Central memory CD4-positive, alpha-beta T cell (primary cell): ENCODE data around the gene CUX1.

ENCODE experiments used
- DNase-seq: peaks from one replicate; pipeline ENCODE4 v3.0.0; 2022

Gene CUX1

DNA sequence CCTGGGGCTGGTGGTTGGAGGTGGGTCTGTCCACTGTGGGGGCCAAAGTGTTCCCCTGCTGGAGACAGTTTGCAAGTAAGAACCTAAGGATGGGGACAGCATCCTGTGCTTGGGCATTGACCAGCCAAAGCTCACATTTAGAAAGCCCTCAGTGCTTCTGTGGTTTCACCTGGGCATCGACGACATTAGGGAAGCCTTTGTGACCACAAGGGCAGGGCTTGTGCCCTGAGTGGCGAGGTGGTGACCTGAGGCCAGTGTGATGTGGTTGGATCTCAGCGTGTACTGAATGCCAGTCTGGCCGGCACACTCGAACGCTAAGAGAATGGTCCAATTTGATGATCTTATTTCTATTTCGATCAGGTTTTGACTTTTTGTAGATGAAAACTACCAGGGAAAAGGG, 437.1 kb downstream of the CUX1 start:
- no peak for DNase-seq

DNA sequence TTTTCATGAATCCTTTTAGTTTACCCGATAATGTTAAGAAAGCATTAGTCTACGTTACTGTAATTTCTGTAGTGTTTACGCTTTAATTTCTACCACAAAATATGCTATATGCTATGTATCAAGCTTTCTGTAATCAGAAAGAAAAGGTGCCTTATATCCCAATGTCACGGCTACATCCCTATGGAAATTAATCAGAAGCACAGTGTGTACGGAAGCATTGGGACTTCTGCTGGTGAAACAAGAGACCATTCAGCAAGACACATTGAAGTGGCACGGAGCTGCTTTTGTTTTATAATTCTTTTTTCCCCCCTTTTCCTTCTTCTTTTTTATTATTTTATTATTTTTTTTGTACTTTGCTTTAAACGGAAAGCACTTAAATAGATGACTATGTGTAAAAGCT, 438.1 kb downstream of the CUX1 start:
- DNase-seq, result no peak

DNA sequence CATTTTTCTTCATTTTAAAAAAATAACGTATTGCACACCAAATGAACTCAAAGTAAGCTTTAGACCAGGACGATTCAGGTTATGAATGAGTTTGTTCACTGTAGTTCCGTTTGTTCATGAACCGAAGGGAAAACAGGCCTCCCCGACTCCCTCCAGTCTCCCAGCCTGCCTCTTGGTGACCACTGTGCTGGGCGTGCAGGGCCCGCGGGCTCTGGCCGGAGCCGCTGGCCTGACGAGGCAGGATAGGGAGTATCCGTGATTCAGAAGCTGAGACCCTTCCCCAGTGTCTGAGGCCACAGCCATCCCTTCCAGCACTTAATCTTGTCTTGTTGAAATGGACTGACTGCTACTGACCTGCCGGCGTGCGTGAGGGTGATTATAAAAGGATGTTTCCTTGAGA, 438.5 kb downstream of the CUX1 start:
- no peak for DNase-seq

DNA sequence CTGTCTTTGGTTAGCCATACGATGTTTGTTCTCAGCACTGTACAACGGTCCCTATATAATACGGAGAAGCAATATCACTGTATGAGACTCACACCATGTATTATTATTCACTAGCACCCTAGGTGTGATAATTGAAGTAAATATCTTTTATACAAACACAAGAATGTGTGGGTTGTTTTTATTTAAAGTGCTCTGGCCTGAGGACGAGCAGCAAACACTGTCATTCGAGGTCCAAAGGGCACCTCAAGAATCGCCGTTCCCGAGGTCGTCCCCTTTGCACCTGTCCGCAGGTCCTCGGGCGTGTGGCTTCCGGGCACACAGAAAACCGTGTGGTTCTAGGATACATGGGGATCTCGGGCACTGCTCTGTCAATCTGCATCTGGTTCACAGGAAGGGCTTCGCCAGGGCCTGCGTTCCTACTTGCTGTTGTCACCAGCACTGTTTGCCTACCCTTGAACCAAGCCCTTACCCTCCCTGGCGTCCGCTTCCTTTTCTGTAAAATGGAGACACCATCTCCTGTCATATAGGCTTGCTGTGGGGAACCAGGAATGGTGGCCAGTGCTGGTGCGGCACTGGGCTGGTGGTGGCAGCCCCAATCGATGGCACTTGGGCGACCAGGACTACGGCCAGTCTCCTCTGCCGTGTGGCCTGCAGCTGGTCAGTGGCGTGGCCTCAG, 440.8 kb downstream of the CUX1 start:
- no peak for DNase-seq

DNA sequence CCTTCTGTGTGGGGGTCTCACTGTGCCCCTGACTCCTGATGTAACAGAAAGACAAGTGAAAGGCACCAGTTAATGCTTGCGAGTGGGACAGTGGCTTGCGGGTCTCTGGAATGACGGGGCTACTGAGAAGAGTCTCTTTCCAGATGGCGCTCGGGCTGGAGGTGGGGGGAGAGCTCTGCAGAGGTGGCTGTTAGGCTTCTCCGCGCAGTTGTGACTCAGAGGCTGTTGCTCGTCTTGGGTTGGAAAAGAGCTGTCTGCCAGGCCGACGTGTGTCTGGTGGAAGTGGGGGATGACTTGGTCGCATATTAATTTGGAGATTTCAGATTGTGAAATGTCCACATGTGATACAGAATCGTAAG, 441.3 kb downstream of the CUX1 start:
- DNase-seq, result no peak

DNA sequence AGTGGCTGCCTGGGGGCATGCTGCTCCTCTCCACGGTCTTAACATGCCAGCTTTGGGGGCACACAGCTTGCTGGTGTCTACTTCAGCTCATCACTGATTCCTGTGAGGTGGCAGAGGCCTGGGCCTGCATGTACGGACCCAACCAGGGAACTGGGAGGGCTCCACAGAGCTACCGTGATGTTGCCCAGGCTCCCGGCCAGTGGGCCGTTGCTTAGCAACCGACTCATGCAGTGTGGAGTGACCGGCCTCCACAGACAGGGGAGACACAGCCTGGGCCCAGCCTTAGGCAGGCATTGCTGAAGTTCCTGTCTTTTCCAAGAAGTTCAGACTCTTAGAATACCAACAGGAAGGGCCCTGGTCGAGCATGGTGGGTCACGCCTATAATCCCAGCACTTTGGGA, 443.4 kb downstream of the CUX1 start:
- DNase-seq, result no peak

DNA sequence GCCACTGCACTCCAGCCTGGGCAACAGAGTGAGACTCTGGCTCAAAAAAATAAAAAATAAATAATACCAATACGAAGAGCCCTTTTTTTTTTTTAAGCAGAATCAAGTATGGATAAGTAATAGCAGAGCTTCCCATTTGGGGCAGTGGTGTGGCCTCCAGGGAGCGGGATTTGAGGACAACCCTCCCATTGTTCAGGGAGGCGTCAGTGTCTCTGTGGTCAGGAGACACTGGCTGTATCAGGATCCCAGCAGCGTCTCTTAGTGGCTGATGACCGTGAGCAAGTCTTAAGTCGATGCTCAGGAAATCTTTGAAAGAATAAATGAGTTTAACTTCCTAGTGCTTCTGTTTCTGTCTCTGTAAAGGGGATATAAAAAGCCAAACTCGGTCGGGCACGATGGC, 444.0 kb downstream of the CUX1 start:
- DNase-seq, result no peak

DNA sequence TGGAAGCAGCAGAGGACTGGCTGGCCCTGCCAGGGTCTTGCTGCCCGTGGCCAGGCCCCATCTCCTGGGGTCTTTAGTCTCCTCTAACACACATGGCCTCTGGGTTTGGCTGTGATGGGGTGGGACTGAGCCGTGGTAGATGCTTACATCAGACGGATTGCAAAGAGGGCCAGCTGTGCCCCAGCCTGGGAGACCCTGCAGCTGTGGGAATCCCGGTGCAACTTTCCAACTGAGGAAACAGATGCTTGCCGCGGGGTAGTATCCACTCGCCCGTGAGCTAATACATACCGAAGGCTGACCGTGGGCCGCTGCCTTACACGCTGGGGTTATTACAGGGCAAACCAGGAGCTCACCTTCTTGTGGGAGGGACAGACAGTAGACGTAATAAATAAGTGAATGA, 445.1 kb downstream of the CUX1 start:
- no peak for DNase-seq

DNA sequence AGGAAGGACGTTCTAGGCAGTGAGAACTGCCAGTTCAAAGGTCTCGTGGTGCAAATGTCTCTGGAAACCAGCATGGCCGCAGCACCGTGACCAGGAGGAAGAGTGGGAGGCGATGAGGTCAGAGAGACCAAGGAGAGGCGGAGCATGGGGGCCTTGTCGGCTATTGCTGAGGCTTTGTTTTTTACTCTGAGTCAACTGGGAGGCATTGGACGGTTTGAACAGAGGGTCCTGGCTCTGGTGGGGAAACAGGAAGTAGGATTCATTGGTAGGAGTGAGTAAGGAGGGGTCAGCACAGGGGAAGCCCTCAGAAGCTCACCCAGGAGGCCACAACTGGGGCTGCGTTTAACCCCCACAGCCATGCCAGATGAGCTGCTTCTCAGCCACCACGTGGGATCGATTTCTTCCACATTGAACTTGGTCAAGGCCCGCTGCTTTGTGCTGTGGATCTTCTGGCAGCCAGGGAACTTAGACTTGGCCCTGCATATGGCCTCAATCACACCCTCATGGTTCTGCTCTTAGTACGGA, 447.0 kb downstream of the CUX1 start:
- DNase-seq, result no peak

DNA sequence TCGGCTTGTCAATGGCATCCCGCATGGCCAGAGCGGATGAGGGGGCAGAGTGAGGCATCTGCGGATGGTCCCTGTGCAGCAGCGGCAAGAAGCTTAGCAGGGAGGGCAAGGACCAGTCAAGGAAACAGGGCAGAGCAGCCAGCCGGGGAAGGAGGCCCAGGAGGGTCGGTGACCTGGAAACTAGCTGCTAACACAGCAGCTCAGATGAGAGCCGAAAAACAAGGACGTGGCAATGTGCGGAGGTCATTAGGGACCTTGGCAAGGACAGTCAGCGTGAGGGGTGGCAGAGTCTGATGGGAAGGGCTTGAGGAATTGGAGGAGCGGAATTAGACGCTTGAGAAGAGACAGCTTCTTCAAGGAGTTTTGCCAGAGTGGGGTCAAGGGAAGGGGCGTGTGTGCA, 449.1 kb downstream of the CUX1 start:
- no peak for DNase-seq

DNA sequence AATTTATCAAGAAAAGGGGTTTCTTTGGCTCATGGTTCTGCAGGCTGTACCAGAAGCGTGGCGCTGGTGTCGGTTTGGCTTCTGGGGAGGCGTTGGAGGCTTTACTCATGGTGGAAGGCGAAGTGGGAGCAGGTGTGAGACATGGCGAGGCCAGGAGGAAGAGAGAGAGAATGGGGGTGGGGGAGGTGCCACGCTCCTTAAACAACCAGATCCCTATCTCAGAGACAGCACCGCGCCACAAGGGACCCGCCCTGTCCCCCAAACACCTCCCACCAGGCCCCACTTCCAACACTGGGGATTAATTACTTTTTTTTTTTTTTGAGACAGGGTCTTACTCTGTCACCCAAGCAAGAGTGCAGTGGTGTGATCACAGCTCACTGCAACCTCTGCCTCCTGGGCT, 451.2 kb downstream of the CUX1 start:
- no peak for DNase-seq

DNA sequence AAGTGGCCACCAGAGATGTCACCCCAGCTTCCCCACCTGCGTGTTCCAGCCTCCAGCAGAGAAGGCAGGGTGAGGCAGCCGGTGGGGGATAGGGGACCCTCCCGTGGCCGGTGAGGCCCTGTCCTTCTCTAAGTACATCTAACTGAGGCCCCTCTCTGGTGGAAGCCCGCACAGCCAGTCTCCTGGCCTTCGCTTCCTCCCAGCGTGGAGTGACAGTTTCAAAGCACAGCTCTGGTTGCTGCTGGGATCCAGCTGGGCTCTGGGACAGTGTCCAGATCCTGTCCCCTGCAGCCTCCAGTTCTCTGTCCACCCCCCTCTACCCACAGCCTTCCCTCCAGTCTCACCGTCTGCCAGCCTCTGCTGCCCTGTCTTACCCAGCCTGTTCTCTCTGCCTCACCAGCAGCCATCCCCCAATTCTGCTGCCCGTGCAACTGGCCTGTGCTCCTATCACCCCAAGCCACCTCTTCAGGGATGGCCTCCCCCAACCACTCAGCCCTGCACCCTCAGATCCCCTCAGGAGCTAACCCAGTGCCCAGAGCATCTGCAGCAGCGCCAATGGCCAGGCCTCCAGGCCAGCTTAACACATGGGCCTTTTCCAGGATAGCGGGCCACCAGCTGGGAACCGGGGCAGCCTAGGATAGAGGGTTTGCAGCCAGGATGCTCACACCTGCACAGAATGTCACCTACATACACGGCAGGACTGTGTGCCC, 452.9 kb downstream of the CUX1 start:
- no peak for DNase-seq

DNA sequence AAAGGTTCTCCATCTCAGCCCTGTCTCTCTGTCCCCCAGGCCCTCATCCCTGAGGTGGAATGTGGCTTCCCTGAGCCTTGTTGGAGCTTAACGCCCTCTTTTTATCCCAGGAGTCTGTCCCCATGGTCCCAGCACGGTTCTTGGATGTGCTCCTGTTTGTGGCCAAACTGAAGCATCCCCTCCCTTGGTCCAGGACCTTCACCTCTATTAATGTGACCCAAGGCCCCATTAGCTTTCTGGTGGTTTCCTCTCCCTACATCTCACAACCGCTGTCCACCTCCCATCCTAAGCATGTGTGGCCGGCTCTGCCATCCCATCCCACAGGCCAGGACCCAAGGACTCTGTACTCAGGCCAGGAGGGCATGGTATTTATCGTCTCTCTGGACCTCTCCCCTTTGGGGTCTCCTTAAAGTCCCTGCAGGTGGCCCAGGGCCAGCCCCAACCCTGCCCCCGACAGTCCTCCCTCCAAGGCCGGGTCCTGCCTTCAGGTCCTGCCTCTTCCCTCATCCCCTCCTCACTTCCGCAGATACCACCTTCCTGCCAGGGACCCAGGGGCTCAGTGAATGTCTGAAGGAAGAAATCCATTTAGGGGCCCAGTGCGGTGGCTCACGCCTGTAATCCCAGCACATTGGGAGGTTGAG, 453.9 kb downstream of the CUX1 start:
- no peak for DNase-seq

DNA sequence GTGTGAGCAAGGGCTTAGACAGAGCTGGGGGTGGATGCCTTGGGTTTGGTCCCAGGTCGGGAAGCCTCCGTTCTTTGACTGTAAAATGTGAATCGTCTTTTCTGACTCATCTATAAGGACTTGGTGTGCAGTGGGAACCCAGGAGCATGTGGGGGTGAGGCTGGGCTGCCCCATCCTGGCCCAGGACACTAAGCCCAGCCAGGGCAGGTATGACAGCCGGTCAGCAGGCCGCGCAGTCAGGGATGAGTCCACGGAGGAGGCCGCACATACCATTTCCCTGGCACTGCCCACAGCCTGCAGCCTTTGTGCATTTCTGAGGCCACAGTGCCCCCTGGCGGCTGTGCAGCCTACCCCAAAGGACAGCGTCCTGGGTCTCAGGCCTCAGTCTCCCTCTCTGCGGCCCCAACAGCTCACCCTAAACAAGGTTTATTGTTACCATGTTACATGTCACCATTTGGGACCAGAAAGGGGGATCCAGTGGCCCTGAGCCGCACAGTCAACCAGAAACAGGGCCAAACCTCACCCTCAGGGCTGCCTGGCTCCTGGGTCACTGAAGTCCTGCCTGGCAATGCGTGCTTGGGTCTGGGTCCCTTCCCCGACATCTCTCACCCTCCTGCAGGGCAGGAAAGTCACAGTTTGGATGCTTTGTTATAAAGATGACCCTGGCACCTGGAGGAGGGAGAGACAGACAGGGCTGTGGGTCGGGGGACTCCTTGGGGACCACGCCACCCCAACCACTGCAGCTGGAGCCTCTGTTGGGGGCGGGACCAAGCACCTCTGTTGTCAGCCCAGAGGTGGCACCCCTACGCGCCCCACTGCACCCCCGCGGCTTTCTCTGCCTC, 454.9 kb downstream of the CUX1 start:
- peak; percentile 53 for DNase-seq

DNA sequence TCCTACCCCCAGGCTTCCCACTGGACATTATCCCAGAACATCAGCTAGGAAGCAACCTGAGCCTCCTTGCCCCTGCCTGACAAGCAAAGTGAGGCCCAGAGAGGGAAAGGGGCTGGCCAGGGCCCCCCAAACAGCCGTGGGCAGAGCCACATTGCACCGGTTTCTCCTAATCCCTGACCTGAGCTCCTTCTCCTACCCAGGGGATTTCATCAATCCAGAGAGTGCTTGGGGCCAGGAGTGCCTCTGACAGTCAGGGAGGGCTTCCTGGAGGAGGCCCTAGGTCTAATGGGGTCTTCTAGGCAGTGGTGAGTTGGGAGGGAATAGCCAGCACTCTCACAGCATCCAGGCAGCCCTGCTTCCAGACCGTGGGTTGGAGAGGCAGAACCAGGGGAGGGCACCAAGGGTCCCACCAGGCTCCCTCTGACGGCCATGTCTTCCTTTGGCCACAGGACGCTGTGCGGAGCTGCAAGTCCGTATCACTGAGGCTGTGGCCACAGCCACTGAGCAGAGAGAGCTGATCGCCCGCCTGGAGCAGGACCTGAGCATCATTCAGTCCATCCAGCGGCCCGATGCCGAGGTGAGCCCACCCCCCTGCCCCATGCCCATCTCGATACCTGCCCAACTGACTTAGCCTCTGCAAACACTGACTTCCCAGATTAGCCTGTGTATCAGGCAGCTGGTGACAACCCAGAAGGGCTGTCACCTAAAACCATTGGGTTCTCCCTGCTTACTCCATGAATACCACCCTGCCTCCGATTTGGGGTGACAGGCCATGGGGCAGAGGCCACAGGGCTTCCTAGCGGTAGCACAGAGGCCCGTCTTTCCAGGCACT, 455.7 kb downstream of the CUX1 start:
- no peak for DNase-seq

DNA sequence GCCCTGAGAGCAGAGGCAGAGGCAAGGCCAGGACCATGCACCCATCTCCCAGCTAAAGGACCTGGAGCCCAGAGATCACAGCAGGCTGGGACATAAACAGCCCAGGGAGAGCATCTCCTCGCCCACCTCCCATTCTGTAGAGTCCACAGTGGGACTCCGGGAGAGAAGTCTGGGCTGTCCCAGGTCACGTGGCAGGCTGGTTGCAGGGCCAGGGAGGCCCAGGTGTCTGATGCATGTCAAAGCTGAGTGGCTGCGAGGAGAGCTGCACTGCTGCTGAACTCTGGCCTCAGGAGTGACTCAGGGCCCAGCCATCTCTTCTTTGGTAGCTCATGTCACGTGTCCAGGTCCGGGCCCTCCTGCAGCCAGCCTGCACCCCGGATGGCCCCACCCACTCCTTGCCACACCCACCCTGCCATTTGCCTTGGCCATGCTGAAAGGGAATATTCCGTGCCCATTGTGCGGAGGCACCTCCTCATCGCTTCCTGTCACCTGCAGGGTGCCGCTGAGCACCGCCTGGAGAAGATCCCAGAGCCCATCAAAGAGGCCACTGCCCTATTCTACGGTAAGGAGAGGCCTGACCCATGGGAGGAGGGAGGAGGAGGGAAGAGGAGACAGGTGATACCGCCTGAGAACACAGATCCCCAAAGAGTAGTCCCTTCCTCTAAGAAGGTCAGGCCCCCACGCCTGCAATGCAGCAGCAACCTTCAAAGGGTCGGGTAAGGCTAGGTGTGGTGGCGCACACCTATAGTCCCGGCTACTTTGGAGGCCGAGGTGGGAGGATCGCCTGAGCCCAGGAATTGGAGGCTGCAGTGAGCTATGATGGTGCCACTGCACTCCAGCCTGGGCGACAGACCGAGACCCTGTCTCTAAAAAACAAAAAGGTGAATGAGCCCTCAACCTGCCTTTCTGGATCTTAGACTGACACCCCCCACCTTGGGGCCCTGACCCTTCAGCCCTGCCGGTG, 456.6 kb downstream of the CUX1 start:
- no peak for DNase-seq

DNA sequence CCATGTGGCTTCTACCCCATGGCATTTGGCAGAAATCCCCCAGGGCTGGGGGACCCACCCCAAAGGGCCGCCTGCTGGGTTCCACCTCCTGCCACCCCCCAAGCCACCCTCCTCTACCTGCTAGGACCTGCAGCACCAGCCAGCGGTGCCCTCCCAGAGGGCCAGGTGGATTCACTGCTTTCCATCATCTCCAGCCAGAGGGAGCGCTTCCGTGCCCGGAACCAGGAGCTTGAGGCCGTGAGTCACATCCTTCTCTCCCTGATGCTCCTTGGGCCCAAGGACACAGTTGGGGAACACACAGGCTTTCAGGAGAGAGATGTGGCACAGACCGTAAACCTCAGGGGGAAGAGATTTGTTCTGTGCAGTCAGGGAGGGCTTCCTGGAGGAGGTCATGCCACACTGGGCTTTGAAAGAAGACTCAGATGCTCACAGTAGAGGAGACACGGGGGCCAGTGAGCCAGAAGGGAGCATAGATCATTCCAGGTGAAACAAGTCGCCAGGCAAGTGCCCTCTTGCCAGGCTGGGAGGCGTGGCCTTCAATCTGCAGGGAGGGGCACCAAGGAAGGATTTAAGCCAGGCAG, 457.8 kb downstream of the CUX1 start:
- DNase-seq, result no peak

DNA sequence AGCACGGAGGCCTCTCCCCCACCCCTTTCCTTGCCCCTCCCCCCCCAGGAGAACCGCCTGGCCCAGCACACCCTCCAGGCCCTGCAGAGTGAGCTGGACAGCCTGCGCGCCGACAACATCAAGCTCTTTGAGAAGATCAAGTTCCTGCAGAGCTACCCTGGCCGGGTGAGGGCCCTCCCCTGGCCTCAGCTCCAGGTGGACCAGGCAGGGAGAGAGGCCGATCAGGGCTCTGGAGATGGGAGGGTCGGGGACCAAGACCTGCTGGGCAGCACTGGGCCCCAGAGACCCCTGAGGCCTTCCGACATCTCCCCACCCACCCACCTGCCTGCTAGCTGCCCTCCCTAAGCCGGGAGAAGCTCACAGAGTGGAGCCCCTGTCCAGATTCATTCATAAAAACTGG, 460.5 kb downstream of the CUX1 start:
- DNase-seq, result no peak

DNA sequence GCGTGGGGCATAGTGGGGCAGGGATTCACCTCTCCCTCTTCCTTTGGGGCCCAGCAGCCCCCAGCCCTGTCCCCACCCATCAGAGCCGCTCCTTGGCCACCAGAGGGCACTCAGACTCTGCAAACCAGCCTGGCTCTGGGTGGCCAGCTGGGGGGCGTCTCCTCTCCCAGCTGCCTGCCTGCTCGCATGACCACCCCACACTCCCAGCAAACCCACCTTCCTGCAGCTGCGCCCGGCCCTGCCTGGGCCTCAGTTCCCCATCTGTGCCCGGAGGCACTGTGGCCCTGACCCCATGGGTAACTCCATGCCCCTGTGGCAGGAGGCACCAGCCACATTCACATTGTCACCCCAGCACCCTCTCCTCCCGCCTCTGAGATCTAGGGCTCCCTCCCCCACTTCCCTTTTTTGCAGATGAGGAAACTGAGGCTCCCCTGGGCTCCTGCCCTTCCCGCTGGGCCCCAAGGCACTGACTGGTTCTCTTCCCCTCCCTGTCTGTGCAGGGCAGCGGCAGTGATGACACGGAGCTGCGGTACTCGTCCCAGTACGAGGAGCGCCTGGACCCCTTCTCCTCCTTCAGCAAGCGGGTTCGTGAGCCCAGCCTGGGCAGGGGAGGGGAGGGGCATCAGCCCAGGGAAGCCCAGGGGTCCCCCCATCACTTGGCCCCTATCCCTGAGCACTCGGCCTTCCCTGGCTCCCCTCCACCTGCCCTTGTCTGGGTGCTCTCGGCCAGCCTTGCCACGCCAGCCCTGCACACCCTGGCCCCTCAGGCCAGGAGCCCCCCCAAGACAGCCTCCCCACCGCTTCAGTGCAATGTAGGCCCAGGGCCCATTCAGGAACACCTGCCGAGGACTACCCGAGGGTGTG, 462.3 kb downstream of the CUX1 start:
- peak; percentile 49 for DNase-seq

DNA sequence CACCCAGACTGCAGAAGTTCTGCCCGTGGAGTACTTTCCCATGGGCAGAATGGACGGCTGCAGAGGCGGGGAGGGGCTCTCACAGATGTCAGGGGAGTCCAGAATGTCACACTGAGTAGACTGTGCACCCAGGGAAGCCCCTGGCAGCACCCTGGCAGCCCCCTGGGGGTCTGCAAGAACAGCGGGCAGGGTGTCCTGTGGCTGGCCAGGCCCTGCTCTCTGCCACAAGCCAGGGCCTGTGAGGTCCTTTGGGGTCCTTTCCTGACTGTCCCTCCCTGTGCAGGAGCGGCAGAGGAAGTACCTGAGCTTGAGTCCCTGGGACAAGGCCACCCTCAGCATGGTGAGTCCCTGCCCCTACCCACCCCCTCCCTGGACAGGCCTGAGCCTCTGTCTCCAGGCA, 463.1 kb downstream of the CUX1 start:
- no peak for DNase-seq
